C4-2B (cell line): Measurements from ENCODE around the gene GPX2.

Experiments used
- H3K27ac ChIP-seq: fragments of 450-650 bp; 2 replicates; pipeline ENCODE4 v1.5.1; 2017
- CTCF ChIP-seq: fragments of 450-650 bp; conservative IDR thresholded peaks from 2 replicates; pipeline ENCODE4 v1.5.1; 2017; ENCODE audit warnings: mild to moderate bottlenecking
- ZFX ChIP-seq: fragments of 450-650 bp; IDR thresholded peaks from 2 replicates; pipeline ENCODE4 v1.6.1; 2017

GPX2 gene

DNA sequence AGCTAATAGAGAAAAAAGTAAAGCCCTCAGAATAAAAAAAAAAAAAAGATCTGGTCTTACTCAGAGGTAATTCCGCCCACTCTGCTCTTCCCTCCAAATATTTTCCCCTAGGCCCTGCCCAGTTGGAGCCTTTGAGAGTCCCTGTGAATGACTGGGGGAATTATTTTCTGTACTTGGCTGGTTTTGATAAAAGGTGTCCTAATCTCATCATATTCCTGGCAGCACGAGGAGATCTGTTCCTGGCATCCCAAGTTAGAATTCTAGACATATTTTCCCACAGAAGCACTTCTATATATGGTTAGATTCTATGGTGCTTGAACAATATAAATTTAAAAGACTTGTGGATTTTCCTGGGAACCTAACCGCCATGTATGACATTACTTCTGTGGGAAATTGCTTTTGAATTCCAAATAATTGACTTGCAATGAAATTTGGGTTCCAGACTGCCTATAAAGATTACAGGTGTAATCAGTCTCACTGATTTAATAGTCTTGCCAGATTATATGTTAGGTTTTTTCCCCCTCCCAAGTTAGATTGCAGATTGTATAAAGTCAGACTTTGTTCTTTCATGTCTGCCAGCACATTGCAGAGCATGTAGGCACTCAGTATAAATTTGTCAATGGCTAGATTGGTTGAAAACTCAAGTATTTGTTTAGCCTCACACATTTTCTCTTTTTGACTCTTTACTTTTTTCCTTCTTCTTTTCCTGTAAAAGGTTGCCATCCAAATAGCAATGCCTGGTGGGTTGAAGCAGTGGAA lies 12.3 kb downstream of the GPX2 start:
- TF ChIP-seq ZFX, result no peak
- TF ChIP-seq CTCF, result no peak
- H3K27ac ChIP-seq, result no peak overlapping the region

GRCh38 chr14:64929014-64929359 lies 13.6 kb downstream of the GPX2 start:
- TF ChIP-seq CTCF (no peak), ZFX (no peak)
- H3K27ac ChIP-seq, result no peak overlapping the region

DNA sequence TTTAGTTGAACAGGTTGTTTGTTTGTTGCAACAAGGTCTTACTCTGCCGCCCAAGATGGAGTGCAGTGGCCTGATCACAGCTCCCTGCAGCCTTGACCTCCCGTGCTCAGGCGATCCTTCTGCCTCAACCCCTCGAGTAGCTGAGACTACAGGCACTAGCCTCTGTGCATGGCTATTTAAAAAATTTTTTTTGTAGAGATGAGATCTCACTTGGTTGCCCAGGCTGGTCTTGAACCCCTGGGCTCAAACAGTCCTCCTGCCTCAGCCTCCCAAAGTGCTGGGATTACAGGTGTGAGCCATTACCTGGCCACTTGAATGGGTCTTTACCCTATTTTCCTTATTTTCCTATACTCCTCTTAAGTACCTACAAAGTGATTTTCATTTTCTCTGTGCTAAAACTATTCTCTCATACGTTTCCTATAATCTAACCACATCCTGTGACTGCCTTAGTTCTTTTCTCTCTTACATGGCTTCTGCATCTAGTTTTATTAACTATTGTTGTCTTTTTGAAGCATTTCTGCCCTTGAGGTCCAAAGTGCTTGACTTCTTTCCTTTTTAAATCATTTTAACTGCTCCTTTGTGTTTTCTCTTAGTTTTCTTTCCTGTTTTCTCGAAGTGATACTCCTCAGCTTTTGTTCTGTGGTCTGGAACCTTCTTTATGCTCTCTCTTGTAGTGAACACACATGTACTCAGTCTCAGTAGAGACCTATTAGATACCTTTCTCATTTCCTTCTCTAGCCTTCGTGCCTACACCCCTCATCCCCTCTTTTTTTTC lies 14.1 kb downstream of the GPX2 start:
- TF ChIP-seq ZFX (no peak), CTCF (no peak)
- H3K27ac ChIP-seq, result no peak overlapping the region

DNA sequence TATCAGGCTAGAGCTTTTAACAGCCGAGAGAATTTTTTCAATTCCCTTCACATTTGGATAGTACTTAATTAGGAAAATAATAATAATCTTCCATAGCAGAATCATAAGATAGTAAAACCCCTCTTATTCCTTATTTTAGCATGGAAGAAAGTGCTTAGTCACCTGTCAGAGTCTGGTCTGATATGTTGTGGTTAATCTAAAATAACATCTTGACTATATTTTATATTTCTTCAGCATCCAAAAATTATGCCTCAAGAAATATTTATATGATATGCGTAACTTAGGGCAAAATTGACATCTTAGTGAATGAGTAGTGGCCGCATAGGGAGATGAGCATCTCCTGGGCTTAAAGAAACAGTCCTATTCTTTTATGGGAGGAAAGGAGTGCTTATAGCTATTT lies 15.5 kb downstream of the GPX2 start:
- H3K27ac ChIP-seq, result no peak overlapping the region

DNA sequence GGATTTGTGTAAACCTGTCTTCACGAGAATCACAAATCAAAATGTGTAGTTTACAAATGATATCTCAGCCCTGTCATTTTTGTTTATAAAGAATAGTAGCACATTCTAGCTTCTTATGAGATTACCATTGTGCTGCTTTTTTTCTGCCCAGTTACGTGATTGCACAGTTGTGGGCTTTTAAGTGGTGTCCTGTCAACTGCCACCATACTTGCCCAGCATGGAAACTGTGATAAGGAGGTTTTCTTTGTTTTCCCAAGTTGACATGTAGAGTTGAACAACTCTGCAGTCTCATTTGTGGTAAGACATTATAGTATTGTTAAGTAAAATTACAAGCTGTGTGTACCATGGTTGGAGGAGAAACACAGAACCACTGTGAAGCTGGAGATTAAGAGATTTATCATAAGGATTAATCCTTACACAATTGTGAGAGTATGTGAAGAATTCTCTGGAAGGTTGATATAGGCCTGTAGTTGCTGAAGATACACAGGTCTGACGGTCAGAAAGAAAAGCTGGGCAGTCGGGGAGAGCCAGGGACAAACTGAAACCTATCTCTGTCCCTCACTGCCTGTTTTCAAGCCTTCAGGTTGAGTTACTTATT lies 16.0 kb downstream of the GPX2 start:
- TF ChIP-seq CTCF (no peak), ZFX (no peak)
- no peak overlapping the region for H3K27ac ChIP-seq

More for the DNA sequence above, 15.5 kb downstream of the GPX2 start:
- TF ChIP-seq ZFX (no peak), CTCF (no peak)

DNA sequence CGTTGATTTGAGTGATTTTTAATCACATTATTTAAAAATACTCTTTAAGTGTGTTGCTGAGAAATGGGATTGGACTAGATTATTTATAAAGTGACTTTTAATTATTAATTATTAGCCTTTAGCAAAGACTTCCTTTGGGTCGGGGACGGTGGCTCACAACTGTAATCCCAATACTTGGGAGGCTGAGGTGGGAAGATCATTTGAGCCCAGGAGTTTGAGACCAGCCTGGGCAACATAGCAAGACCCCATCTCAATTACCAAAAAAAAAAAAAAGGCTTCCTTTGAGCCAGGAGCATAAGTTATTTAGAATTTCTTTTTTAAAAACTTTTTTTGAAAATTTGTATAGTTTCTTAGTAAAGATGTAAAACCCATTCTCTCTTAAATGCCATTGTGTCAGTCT lies 19.5 kb downstream of the GPX2 start:
- TF ChIP-seq ZFX (no peak), CTCF (no peak)

DNA sequence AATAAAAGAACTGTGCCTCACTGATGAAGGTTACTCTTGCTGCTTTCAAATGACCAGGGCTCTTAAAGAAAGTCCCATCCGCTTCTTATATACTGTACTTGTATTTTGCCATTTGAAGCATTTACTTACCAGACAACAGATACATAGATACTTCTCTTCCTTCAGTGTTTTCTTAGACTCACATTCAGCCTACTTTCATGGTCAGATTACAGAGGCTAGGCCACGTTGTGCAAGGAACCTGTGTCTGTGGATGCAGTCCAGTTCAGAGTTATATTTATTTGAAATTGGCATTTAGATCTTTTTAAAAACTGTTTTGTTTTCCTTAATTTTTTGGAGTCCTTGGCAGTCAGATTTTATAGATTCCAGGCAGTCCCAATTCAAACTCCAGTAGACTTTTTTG lies 22.1 kb downstream of the GPX2 start:
- TF ChIP-seq CTCF (no peak), ZFX (no peak)
- no peak overlapping the region for H3K27ac ChIP-seq

More for the DNA sequence above, 19.5 kb downstream of the GPX2 start:
- H3K27ac ChIP-seq, result no peak overlapping the region
